WTC11 (cell line): ENCODE measurements around the gene POLD4. TPM values are rescaled to one million over a fixed set of nuclear protein-coding genes. Genes with fewer than 3 reads are reported as not detected.
A peak's percentile ranks its signal among the peaks of the same experiment; 100 is the strongest.

Source experiments
- ATAC-seq: fragments of 200-7000 bp; cut with Tn5 transposase; 2 replicates; pipeline ENCODE4 v1.10.0; 2021; ENCODE audit warnings: mild to moderate bottlenecking, moderate library complexity
- CTCF ChIA-PET: fragments of 300-600 bp; sonication (Branson Sonifier 250); formaldehyde crosslinking; loops from one replicate; lab custom pipeline; 2021; ENCODE audit warnings: antibody characterized with exemption; lab: Charles Lee
- POLR2A ChIA-PET: fragments of 350-600 bp; sonication (Branson Sonifier 250); formaldehyde crosslinking; loops from one replicate; lab custom pipeline; 2021; ENCODE audit warnings: antibody characterized with exemption; lab: Charles Lee
- DNase-seq: peaks from one replicate; pipeline ENCODE4 v3.0.0; 2021; ENCODE audit warnings: low spot score
- H3K27ac Mint-ChIP-seq: 2 replicates; pipeline ENCODE4 v1.8.0; 2021; ENCODE audit warnings: mixed read lengths
- H3K27me3 Mint-ChIP-seq: 2 replicates; pipeline ENCODE4 v1.8.0; 2021; ENCODE audit warnings: low read depth, mild to moderate bottlenecking, moderate library complexity, mixed read lengths
- H3K36me3 Mint-ChIP-seq: 2 replicates; pipeline ENCODE4 v1.8.0; 2021; ENCODE audit warnings: mixed read lengths
- H3K4me1 Mint-ChIP-seq: 2 replicates; pipeline ENCODE4 v1.8.0; 2022; ENCODE audit warnings: mixed read lengths
- H3K4me3 Mint-ChIP-seq: 2 replicates; pipeline ENCODE4 v1.8.0; 2021; ENCODE audit warnings: mild to moderate bottlenecking, moderate library complexity, mixed read lengths
- H3K9me3 Mint-ChIP-seq: 2 replicates; pipeline ENCODE4 v1.8.0; 2021; ENCODE audit warnings: mixed read lengths
- IRF2 ChIP-seq: sonication (generic); formaldehyde crosslinking; IDR thresholded peaks from 2 replicates; pipeline ENCODE4 v1.8.0; 2022; ENCODE audit warnings: low read depth, missing genetic modification reagents, borderline replicate concordance
- NFE2L1 ChIP-seq: sonication (generic); formaldehyde crosslinking; IDR thresholded peaks from 2 replicates; pipeline ENCODE4 v1.8.1; 2023; ENCODE audit warnings: missing genetic modification reagents
- NR1H2 ChIP-seq: sonication (generic); formaldehyde crosslinking; IDR thresholded peaks from 2 replicates; pipeline ENCODE4 v1.9.0; 2021; ENCODE audit warnings: mild to moderate bottlenecking, moderate library complexity, missing genetic modification reagents
- NR3C1 ChIP-seq: sonication (generic); formaldehyde crosslinking; conservative IDR thresholded peaks from 2 replicates; pipeline ENCODE4 v1.8.1; 2023; ENCODE audit warnings: low read depth, mild to moderate bottlenecking, missing genetic modification reagents
- SOX15 ChIP-seq: fragments of 250-450 bp; sonication (Bioruptor Pico); IDR thresholded peaks from 2 replicates; pipeline ENCODE4 v1.9.0; 2021; ENCODE audit warnings: mild to moderate bottlenecking
- TEAD4 ChIP-seq: sonication (generic); formaldehyde crosslinking; IDR thresholded peaks from 2 replicates; pipeline ENCODE4 v1.8.0; 2022; ENCODE audit warnings: mild to moderate bottlenecking, missing genetic modification reagents
- ZNF263 ChIP-seq: sonication (generic); formaldehyde crosslinking; IDR thresholded peaks from 2 replicates; pipeline ENCODE4 v1.8.1; 2022; ENCODE audit warnings: low read depth, mild to moderate bottlenecking, moderate library complexity, missing genetic modification reagents
- total RNA-seq: library from RNA; stranded (reverse); gene quantifications from 3 replicates; pipeline ENCODE4 v1.2.3, GENCODE V29; 2021
- TF ChIP-seq, protein P1 (sequence below): sonication (generic); formaldehyde crosslinking; IDR thresholded peaks from 2 replicates; pipeline ENCODE4 v1.8.1; 2023; ENCODE audit warnings: mild to moderate bottlenecking, missing genetic modification reagents, borderline replicate concordance
- TF ChIP-seq, protein P2 (sequence below): sonication (generic); formaldehyde crosslinking; IDR thresholded peaks from 2 replicates; pipeline ENCODE4 v1.8.1; 2022; ENCODE audit warnings: mild to moderate bottlenecking, moderate library complexity, missing genetic modification reagents
- TF ChIP-seq, protein P3 (sequence below): sonication (generic); formaldehyde crosslinking; IDR thresholded peaks from 2 replicates; pipeline ENCODE4 v1.8.0; 2022; ENCODE audit warnings: mild to moderate bottlenecking, missing genetic modification reagents
- TF ChIP-seq, protein P4 (sequence below): sonication (generic); formaldehyde crosslinking; IDR thresholded peaks from 2 replicates; pipeline ENCODE4 v1.8.1; 2022; ENCODE audit warnings: low read depth, missing genetic modification reagents, borderline replicate concordance
- TF ChIP-seq, protein P5 (sequence below): sonication (generic); formaldehyde crosslinking; IDR thresholded peaks from 2 replicates; pipeline ENCODE4 v1.8.1; 2023; ENCODE audit warnings: mild to moderate bottlenecking, missing genetic modification reagents
- TF ChIP-seq, protein P6 (sequence below): fragments of 200-600 bp; IDR thresholded peaks from 2 replicates; pipeline ENCODE4 v1.8.0; 2022; ENCODE audit warnings: antibody characterized with exemption
- TF ChIP-seq, protein P7 (sequence below): sonication (generic); formaldehyde crosslinking; IDR thresholded peaks from 2 replicates; pipeline ENCODE4 v1.8.1; 2023; ENCODE audit warnings: mild to moderate bottlenecking, missing genetic modification reagents

The POLD4 gene
- total RNA-seq, 1 experiment from 2014 or later = 30.3 TPM

DNA sequence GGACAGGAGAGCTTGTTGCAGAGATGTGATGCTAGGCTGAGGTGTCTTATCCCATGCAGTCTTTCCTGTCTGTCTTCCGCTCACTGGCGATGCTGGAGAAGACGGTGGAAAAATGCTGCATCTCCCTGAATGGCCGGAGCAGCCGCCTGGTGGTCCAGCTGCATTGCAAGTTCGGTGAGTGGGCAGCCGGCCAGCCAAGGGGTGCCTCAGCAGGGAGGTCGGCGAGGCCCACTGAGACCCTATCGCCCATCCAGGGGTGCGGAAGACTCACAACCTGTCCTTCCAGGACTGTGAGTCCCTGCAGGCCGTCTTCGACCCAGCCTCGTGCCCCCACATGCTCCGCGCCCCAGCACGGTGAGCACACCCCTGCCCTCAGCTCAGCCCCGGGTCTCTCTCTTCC, 40.1 kb upstream of the POLD4 start (continued):
- TF ChIP-seq, protein P1, sequence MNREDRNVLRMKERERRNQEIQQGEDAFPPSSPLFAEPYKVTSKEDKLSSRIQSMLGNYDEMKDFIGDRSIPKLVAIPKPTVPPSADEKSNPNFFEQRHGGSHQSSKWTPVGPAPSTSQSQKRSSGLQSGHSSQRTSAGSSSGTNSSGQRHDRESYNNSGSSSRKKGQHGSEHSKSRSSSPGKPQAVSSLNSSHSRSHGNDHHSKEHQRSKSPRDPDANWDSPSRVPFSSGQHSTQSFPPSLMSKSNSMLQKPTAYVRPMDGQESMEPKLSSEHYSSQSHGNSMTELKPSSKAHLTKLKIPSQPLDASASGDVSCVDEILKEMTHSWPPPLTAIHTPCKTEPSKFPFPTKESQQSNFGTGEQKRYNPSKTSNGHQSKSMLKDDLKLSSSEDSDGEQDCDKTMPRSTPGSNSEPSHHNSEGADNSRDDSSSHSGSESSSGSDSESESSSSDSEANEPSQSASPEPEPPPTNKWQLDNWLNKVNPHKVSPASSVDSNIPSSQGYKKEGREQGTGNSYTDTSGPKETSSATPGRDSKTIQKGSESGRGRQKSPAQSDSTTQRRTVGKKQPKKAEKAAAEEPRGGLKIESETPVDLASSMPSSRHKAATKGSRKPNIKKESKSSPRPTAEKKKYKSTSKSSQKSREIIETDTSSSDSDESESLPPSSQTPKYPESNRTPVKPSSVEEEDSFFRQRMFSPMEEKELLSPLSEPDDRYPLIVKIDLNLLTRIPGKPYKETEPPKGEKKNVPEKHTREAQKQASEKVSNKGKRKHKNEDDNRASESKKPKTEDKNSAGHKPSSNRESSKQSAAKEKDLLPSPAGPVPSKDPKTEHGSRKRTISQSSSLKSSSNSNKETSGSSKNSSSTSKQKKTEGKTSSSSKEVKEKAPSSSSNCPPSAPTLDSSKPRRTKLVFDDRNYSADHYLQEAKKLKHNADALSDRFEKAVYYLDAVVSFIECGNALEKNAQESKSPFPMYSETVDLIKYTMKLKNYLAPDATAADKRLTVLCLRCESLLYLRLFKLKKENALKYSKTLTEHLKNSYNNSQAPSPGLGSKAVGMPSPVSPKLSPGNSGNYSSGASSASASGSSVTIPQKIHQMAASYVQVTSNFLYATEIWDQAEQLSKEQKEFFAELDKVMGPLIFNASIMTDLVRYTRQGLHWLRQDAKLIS (CRISPR knock-in tag) = no peak

DNA sequence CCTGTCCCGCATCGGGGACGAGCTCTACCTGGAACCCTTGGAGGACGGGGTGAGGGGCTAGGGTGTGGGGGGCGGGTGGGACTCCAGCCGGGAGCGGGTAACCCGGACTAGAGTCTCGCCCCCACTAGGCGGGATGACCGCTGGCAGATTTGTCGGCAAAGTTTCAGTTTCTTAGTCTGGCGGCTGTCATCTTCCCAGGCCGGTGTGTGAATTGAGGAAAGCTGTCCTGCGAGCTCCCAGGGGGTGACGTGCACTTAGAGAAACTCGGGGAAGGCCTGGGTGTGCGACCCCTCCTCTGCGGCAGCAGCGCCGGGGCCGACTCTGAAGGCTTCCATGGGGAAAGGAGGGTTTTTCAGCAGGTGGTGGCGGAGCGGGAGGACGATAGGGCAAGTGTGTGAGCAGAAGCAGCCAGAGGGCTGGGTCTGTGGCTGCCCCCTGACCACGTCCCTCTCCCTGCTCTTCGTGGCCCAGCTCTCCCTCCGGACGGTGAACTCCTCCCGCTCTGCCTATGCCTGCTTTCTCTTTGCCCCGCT, 38.9 kb upstream of the POLD4 start:
- DNase-seq = no peak
- CTCF ChIA-PET = interaction anchor here (0.5 to 7.3 kb wide), 23 partner anchors 9 to 456 kb away, joined by 3 to 112 read pairs (median 4); partner anchors contain the start of genes AIP, KDM2A, NUDT8 and PITPNM1
- H3K27ac Mint-ChIP-seq = peak overlapping the region; percentile 29
- H3K9me3 Mint-ChIP-seq = no peaks in the 10 kb centered on the region
- TF ChIP-seq, protein P2, sequence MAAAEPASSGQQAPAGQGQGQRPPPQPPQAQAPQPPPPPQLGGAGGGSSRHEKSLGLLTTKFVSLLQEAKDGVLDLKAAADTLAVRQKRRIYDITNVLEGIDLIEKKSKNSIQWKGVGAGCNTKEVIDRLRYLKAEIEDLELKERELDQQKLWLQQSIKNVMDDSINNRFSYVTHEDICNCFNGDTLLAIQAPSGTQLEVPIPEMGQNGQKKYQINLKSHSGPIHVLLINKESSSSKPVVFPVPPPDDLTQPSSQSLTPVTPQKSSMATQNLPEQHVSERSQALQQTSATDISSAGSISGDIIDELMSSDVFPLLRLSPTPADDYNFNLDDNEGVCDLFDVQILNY = no peak
- TF ChIP-seq, protein P3, sequence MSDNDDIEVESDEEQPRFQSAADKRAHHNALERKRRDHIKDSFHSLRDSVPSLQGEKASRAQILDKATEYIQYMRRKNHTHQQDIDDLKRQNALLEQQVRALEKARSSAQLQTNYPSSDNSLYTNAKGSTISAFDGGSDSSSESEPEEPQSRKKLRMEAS (CRISPR knock-in tag) = no peak
- TF ChIP-seq, protein P4, sequence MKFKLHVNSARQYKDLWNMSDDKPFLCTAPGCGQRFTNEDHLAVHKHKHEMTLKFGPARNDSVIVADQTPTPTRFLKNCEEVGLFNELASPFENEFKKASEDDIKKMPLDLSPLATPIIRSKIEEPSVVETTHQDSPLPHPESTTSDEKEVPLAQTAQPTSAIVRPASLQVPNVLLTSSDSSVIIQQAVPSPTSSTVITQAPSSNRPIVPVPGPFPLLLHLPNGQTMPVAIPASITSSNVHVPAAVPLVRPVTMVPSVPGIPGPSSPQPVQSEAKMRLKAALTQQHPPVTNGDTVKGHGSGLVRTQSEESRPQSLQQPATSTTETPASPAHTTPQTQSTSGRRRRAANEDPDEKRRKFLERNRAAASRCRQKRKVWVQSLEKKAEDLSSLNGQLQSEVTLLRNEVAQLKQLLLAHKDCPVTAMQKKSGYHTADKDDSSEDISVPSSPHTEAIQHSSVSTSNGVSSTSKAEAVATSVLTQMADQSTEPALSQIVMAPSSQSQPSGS = no peak
- no peak for TF ChIP-seq NFE2L1 (CRISPR knock-in tag)
- TF ChIP-seq, all 79 proteins: peak for 0
- Mint-ChIP-seq H3K4me1 (peaks cover 35% of the 10 kb centered on the region), H3K27me3 (no peaks in the 10 kb centered on the region), H3K36me3 (peaks cover 11% of the 10 kb centered on the region), H3K4me3 (peak overlapping the region; percentile 75)
- POLR2A ChIA-PET = interaction anchor here (0.6 to 1.7 kb wide), 6 partner anchors 9 to 63 kb away, joined by 3 to 21 read pairs (median 6); partner anchors contain the start of genes CABP4, CLCF1 and PPP1CA
- no peak; the same call in 1 of the 2 replicates for ATAC-seq

DNA sequence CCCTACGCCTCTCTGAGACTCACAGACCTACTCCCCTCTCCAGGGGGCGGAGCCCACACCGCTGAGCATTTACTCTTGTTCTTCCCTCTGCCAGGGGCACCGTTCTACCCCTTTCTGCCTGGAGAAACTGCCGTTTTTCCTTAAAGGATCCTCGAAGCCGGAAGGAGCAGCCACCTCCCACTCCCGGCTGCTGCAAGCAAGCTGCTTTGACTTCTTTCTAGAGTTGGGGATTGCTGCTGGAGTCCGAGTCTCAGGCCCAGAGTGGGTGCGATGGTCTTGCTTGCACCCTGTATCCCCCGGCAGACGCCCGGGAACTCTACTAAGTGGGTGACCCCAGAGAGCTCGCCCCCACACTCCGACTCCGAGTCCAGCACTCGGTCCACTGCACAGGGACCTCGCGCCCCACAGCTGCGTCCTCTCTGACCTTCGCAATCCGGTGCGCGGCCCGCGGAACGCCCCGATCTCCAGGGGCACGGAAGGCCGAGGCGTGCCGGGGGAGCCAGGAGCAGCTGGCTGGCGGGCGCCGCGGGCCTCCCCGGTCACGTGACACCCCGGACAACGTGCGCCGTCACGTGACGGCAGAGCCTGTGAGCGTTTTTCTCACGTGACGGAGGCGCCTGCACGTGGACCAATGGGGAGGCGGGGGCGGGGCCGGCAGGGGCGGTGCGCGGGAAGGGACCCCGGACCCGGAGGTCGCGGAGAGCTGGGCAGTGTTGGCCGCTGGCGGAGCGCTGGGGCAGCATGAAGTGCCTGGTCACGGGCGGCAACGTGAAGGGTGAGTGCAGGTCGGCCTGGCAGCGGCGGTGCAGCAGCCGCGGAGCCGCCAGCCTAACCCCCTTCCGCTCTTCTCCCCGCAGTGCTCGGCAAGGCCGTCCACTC, 38.2 kb upstream of the POLD4 start, which contains the start of gene RAD9A:
Gene RAD9A, plus strand, starts transcription at position 683 of the 879 bp plus-strand sequence. Its CDS starts 59 bp downstream, at position 742.
- ChIA-PET POLR2A (interaction anchor here (0.6 to 1.7 kb wide), 5 partner anchors 10 to 64 kb away, joined by 3 to 21 read pairs (median 5); partner anchors contain the start of genes CABP4, CLCF1 and PPP1CA), CTCF (interaction anchor here (0.5 to 7.3 kb wide), 24 partner anchors 10 to 455 kb away, joined by 3 to 112 read pairs (median 4); partner anchors contain the start of genes AIP, KDM2A, NUDT8 and PITPNM1)
- H3K4me3 Mint-ChIP-seq = peak within 1 kb of the TSS; percentile 75
- peaks cover 11% of the 10 kb centered on the region for H3K36me3 Mint-ChIP-seq
- H3K27ac Mint-ChIP-seq = peak within 1 kb of the TSS; percentile 85
- peaks cover 36% of the 10 kb centered on the region for H3K4me1 Mint-ChIP-seq
- ATAC-seq (peak; percentile 52), DNase-seq (peak; percentile 93)
- H3K27me3 Mint-ChIP-seq = no peaks in the 10 kb centered on the region
- H3K9me3 Mint-ChIP-seq = no peaks in the 10 kb centered on the region
- TF ChIP-seq NFE2L1 (CRISPR knock-in tag) (0 out of 2 replicates have a peak, but pooled peaks have one; percentile 55), NR1H2 (no peak), NR3C1 (CRISPR knock-in tag) (no peak), TEAD4 (CRISPR knock-in tag) (0 out of 2 replicates have a peak, but pooled peaks have one; percentile 50), SOX15 (no peak), ZNF263 (CRISPR knock-in tag) (peak; percentile 49; the same call in 1 of the 2 replicates), IRF2 (CRISPR knock-in tag) (no peak)
- TF ChIP-seq, protein P5, sequence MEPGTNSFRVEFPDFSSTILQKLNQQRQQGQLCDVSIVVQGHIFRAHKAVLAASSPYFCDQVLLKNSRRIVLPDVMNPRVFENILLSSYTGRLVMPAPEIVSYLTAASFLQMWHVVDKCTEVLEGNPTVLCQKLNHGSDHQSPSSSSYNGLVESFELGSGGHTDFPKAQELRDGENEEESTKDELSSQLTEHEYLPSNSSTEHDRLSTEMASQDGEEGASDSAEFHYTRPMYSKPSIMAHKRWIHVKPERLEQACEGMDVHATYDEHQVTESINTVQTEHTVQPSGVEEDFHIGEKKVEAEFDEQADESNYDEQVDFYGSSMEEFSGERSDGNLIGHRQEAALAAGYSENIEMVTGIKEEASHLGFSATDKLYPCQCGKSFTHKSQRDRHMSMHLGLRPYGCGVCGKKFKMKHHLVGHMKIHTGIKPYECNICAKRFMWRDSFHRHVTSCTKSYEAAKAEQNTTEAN (CRISPR knock-in tag) = no peak
- TF ChIP-seq, protein P6, sequence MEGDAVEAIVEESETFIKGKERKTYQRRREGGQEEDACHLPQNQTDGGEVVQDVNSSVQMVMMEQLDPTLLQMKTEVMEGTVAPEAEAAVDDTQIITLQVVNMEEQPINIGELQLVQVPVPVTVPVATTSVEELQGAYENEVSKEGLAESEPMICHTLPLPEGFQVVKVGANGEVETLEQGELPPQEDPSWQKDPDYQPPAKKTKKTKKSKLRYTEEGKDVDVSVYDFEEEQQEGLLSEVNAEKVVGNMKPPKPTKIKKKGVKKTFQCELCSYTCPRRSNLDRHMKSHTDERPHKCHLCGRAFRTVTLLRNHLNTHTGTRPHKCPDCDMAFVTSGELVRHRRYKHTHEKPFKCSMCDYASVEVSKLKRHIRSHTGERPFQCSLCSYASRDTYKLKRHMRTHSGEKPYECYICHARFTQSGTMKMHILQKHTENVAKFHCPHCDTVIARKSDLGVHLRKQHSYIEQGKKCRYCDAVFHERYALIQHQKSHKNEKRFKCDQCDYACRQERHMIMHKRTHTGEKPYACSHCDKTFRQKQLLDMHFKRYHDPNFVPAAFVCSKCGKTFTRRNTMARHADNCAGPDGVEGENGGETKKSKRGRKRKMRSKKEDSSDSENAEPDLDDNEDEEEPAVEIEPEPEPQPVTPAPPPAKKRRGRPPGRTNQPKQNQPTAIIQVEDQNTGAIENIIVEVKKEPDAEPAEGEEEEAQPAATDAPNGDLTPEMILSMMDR = no peak
- TF ChIP-seq, protein P7, sequence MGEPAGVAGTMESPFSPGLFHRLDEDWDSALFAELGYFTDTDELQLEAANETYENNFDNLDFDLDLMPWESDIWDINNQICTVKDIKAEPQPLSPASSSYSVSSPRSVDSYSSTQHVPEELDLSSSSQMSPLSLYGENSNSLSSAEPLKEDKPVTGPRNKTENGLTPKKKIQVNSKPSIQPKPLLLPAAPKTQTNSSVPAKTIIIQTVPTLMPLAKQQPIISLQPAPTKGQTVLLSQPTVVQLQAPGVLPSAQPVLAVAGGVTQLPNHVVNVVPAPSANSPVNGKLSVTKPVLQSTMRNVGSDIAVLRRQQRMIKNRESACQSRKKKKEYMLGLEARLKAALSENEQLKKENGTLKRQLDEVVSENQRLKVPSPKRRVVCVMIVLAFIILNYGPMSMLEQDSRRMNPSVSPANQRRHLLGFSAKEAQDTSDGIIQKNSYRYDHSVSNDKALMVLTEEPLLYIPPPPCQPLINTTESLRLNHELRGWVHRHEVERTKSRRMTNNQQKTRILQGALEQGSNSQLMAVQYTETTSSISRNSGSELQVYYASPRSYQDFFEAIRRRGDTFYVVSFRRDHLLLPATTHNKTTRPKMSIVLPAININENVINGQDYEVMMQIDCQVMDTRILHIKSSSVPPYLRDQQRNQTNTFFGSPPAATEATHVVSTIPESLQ = no peak
